ENCODE results near the gene SIRT1. TPM values are rescaled to one million over a fixed set of nuclear protein-coding genes. Genes with fewer than 3 reads are reported as not detected.

SIRT1 gene
- total and polyA plus RNA-seq, 9 of the 15 experiments (the other 6 are each of a cell fraction or from before 2014, with no cell fraction given) = 7.8 to 25.8 (median 19.1) TPM

- TF ChIP-seq POLR2AphosphoS5 (IDR thresholded peaks at IDR 0.05; ENCODE audit: control insufficient read depth, insufficient read depth, low read depth, low read length) = peak; percentile 93
- no peak for TF ChIP-seq RBM25 (IDR thresholded peaks at IDR 0.05; ENCODE audit: low read depth, low read length, severe bottlenecking)
- peak; percentile 62 for TF ChIP-seq ZNF589 (CRISPR knock-in tag; IDR thresholded peaks at IDR 0.05; ENCODE audit: low read depth)
- TF ChIP-seq POLR2AphosphoS2 (IDR thresholded peaks at IDR 0.05; ENCODE audit: low read length) = peak; percentile 72; the same call in 1 of the 2 replicates
- TF ChIP-seq PHB2 (IDR thresholded peaks at IDR 0.05; ENCODE audit: low read depth) = no peak
- peak; percentile 53 for TF ChIP-seq HCFC1 (IDR thresholded peaks at IDR 0.05; ENCODE audit: low read depth, low read length)
- TF ChIP-seq SREBF2 (CRISPR knock-in tag; IDR thresholded peaks at IDR 0.05) = no peak
- TF ChIP-seq, protein P1, sequence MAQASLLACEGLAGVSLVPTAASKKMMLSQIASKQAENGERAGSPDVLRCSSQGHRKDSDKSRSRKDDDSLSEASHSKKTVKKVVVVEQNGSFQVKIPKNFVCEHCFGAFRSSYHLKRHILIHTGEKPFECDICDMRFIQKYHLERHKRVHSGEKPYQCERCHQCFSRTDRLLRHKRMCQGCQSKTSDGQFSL (CRISPR knock-in tag; IDR thresholded peaks at IDR 0.05) = peak; percentile 62; the same call in 1 of the 2 replicates
- TF ChIP-seq, protein P1 (tag; IDR thresholded peaks at IDR 0.05) = no peak
- peak in 1 of 2 experiments; percentile 78; a peak in 1 of 3 replicates for TF ChIP-seq CBX3 (IDR thresholded peaks at IDR 0.05; ENCODE audit: borderline replicate concordance in 1 of 2, low read length in 2 of 2)
- TF ChIP-seq HMGN3 (IDR thresholded peaks at IDR 0.05; ENCODE audit: borderline replicate concordance, extremely low read depth, insufficient read length, low read depth, low read length) = peak; percentile 93
- TF ChIP-seq NR2C2 (CRISPR knock-in tag; IDR thresholded peaks at IDR 0.05) = 0 out of 2 replicates have a peak, but pooled peaks have one; percentile 57
- TF ChIP-seq NR2C2 (tag; IDR thresholded peaks at IDR 0.05) = peak; percentile 84
- TF ChIP-seq, protein P2, sequence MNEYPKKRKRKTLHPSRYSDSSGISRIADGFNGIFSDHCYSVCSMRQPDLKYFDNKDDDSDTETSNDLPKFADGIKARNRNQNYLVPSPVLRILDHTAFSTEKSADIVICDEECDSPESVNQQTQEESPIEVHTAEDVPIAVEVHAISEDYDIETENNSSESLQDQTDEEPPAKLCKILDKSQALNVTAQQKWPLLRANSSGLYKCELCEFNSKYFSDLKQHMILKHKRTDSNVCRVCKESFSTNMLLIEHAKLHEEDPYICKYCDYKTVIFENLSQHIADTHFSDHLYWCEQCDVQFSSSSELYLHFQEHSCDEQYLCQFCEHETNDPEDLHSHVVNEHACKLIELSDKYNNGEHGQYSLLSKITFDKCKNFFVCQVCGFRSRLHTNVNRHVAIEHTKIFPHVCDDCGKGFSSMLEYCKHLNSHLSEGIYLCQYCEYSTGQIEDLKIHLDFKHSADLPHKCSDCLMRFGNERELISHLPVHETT (CRISPR knock-in tag; conservative IDR thresholded peaks at IDR 0.05 in 1 of 2, IDR thresholded peaks at IDR 0.05 in 1 of 2) = peak in 1 of 2 experiments; percentile 89; a peak in 2 of 4 replicates
- TF ChIP-seq, protein P3, sequence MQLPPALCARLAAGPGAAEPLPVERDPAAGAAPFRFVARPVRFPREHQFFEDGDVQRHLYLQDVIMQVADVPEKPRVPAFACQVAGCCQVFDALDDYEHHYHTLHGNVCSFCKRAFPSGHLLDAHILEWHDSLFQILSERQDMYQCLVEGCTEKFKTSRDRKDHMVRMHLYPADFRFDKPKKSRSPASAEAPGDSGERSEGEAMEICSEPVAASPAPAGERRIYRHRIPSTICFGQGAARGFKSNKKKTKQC (CRISPR knock-in tag; IDR thresholded peaks at IDR 0.05) = peak; percentile 77
- peak; percentile 76 for TF ChIP-seq HNRNPLL (IDR thresholded peaks at IDR 0.05; ENCODE audit: low read depth, low read length, poor library complexity, severe bottlenecking)
- peak; percentile 98 for TF ChIP-seq RBFOX2 (IDR thresholded peaks at IDR 0.05; ENCODE audit: low read depth, low read length)
- TF ChIP-seq NKRF (IDR thresholded peaks at IDR 0.05; ENCODE audit: borderline replicate concordance) = peak; percentile 69
- peak; percentile 16 for TF ChIP-seq GTF3C2 (IDR thresholded peaks at IDR 0.05; ENCODE audit: borderline replicate concordance, extremely low read depth, insufficient read length)
Measured at GRCh38 chr10:67884313-67884841, at the start of gene SIRT1 (continued).

Measured in K562 (cell line).